Heart left ventricle (tissue), 16 donors: Measurements from ENCODE around the gene FUZ. TPM values are rescaled to one million over a fixed set of nuclear protein-coding genes. Genes with fewer than 3 reads are reported as not detected.

ENCODE experiments used
- ATAC-seq, 4 donors: fragments of 200-7000 bp; cut with Tn5 transposase; one replicate each; pipeline ENCODE4 v1.9.1; 2020 to 2022; ENCODE audit warnings: moderate library complexity in 4 of 4, mild to moderate bottlenecking in 3 of 4, moderate number of reproducible peaks in 1 of 4
- DNase-seq, 5 donors: peaks; one replicate each; pipeline ENCODE4 v3.0.0-alpha.2; 2020
- H3K27ac ChIP-seq, 12 donors: fragments of 200-600 bp; sonication (generic) in 4 of 12; one replicate each; pipeline versions ENCODE4 v1.5.0 to v1.8.0; 2016 to 2022; ENCODE audit warnings: mild to moderate bottlenecking in 2 of 12
- H3K27me3 ChIP-seq, 9 donors: fragments of 200-600 bp; sonication (generic) in 2 of 9; one replicate each; pipeline versions ENCODE4 v1.5.1 to v1.8.0; 2016 to 2022; ENCODE audit warnings: mild to moderate bottlenecking in 3 of 9
- H3K36me3 ChIP-seq, 9 donors: fragments of 200-600 bp; sonication (generic) in 2 of 9; one replicate each; pipeline versions ENCODE4 v1.5.0 to v1.8.0; 2018 to 2022; ENCODE audit warnings: mild to moderate bottlenecking in 2 of 9
- H3K4me1 ChIP-seq, 12 donors: fragments of 200-600 bp; sonication (generic) in 4 of 12; one replicate each; pipeline versions ENCODE4 v1.5.0 to v1.8.0; 2016 to 2022; ENCODE audit warnings: mild to moderate bottlenecking in 3 of 12
- H3K4me3 ChIP-seq, 12 donors: fragments of 200-600 bp; sonication (generic) in 4 of 12; one replicate each; pipeline versions ENCODE4 v1.5.0 to v1.8.0; 2017 to 2022; ENCODE audit warnings: mild to moderate bottlenecking in 9 of 12, moderate library complexity in 4 of 12
- H3K9me3 ChIP-seq, 12 donors: fragments of 200-600 bp; sonication (generic) in 4 of 12; one replicate each; pipeline versions ENCODE4 v1.5.0 to v1.8.0; 2016 to 2022; ENCODE audit warnings: mild to moderate bottlenecking in 1 of 12
- POLR2A ChIP-seq, 2 donors: fragments of 450-650 bp; IDR thresholded peaks; one replicate each; pipeline ENCODE4 v1.6.1; 2017; ENCODE audit warnings: antibody characterized with exemption in 2 of 2, mild to moderate bottlenecking in 2 of 2, moderate library complexity in 2 of 2
- WGBS, 4 donors: extraction: QIAGEN DNeasy Blood & Tissue Kit in 2 of 4; methylation state at CpG; one replicate each; pipeline versions ENCODE4 v1.1.5 to v1.1.7; 2013 to 2018; 5-methylcytosine and 5-hydroxymethylcytosine counted together
- intact Hi-C, 10 donors: fragments of 100-400 bp; cut with DNase I; formaldehyde crosslinking; loops; one replicate each; pipeline versions ENCODE4 v1.11.1 to v1.14.2; 2022
- polyA plus RNA-seq, 2 donors: library from polyadenylated mRNA; stranded (reverse); fragments of 200-250 nt; gene quantifications; one replicate each; pipeline ENCODE4 v1.2.3, GENCODE V29; 2013
- total RNA-seq, 9 donors: library from RNA; depleted of rRNA in 2 of 9; stranded (reverse); fragments of >200 nt in 2 of 9; fragmentation: NEBNext Ultra II Directional in 3 of 9; extraction: Animal tissue kit (Norgen Biotek cat#: 25700) in 3 of 9; gene quantifications; one replicate each; pipeline versions ENCODE4 v1.1.0 to v1.2.4, GENCODE V29; 2016 to 2023
- TF ChIP-seq, protein P1 (sequence below), 12 donors: fragments of 200-600 bp; sonication (generic) in 4 of 12; IDR thresholded peaks; one replicate each; pipeline versions ENCODE4 v1.5.0 to v1.8.0; 2018 to 2022; ENCODE audit warnings: antibody characterized with exemption in 12 of 12, mild to moderate bottlenecking in 5 of 12
- donor health status: ischemic (EF 13 %, LVEDD 7.1; RV severe dilation, severe dysfunction).
- donor health status: healthy with polysubstance abuse.
- donor health status: DM: no; HTN: yes; CAD: no.
- donor health status: DM: no; HTN: no; CAD: no.
- donor health status: ischemic (EF 25% LVEDD 6.9; RV normal size, moderate dysfunction).
- donor health status: ischemic (EF 25% LVEDD 5.7; RV mildly dilated, moderate dysfunction).
- donor health status: healthy.
- donor health status: DM: yes; HTN: yes; CAD: no.
- donor health status: ischemic (EF 35%, LVEDD 5.7; RV mildly dilated, moderate dysfunction).
- donor health status: nonischemic (EF 11% LVEDD 7.7; RV severe dilation, severe dysfunction).
- donor health status: DM: yes; HTN: yes; CAD: no.
- donor health status: PGD.
- donor health status: ischemic (EF 29% LVEDD 5.4; RV normal size, mild dysfunction).
- donor health status: nonischemic (EF 23%, LVEDD 6.1; RV moderate dilation, normal function).

FUZ gene
- total and polyA plus RNA-seq, 11 donors, result 12.7 to 29.1 (median 16.2) TPM

DNA sequence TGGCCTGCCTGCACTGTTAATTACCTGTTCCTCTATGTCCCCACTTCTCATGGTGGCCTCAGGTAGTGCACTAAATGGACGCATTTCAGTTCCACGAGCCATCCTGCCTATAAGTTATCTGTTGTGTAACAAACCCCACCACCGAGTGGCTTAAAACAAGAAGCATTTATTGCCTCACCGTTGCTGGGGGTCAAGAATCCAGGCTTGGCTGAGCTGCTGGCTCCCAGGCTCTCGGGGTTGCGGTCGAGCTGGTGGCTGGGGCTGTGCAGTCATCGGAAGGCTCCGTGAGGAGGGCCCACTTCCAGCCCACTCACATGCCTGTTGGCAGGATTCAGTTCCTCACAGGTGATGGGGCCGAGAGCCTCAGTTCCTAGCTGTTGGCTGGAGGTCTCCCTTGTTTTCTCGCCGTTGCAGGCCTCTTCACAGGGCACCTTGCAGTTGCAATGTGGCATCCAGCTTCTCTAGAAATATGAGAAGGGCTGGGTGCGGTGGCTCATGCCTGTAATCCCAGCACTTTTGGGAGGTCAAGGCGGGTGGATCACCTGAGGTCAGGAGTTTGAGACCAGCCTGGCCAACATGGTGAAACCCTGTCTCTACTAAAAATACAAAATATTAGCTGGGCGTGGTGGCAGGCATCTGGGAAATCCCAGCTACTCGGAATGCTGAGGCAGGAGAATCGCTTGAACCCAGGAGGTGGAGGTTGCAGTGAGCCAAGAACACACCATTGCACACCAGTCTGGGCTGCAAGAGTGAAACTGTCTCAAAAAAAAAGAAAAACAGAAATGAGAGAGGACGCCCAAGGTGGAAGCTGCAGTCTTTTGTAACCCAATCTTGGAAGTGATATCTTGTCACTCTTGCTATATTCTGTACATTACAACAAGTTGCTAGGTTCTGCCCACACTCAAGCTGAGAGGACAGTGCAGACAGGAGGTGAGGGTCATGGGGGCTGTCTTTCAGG, 31.3 kb upstream of the FUZ start:
- H3K4me3 ChIP-seq, result no peak overlapping the region
- intact Hi-C loops, result no loop called here
- no peak overlapping the region for H3K27ac ChIP-seq
- WGBS, 4 donors, result 86 to 93% (median 89%) methylated on average over 18 of the region's 18 CpGs
- peaks cover 0 to 7% (median 0%) of the 10 kb centered on the region in 12 donors for H3K9me3 ChIP-seq
- DNase-seq (no peak), ATAC-seq (no peak)
- H3K4me1 ChIP-seq, result peaks cover 0 to 11% (median 0%) of the 10 kb centered on the region in 12 donors
- H3K27me3 ChIP-seq, result no peaks in the 10 kb centered on the region
- H3K36me3 ChIP-seq, result peaks cover 0 to 20% (median 7%) of the 10 kb centered on the region in 9 donors
- TF ChIP-seq, protein P1, sequence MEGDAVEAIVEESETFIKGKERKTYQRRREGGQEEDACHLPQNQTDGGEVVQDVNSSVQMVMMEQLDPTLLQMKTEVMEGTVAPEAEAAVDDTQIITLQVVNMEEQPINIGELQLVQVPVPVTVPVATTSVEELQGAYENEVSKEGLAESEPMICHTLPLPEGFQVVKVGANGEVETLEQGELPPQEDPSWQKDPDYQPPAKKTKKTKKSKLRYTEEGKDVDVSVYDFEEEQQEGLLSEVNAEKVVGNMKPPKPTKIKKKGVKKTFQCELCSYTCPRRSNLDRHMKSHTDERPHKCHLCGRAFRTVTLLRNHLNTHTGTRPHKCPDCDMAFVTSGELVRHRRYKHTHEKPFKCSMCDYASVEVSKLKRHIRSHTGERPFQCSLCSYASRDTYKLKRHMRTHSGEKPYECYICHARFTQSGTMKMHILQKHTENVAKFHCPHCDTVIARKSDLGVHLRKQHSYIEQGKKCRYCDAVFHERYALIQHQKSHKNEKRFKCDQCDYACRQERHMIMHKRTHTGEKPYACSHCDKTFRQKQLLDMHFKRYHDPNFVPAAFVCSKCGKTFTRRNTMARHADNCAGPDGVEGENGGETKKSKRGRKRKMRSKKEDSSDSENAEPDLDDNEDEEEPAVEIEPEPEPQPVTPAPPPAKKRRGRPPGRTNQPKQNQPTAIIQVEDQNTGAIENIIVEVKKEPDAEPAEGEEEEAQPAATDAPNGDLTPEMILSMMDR (IDR thresholded peaks at IDR 0.05), result no peak
- TF ChIP-seq POLR2A (IDR thresholded peaks at IDR 0.05), result no peak

DNA sequence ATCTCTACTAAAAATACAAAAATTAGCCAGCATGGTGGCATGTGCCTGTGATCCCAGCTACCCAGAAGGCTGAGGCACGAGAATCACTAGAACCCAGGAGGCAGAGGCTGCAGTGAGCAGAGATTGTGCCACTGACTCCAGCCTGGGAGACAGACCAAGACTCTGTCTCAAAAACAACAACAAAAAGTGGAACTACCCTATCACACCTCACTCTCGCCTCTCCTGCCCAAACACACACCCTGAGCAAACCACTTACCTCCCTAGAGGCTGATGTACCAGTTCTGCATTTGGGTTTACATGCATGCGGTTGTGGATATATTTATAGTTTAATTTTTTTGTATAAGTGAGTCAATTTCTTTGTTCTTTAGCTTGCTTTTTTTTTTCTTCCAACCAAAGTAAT, 30.2 kb upstream of the FUZ start:
- ATAC-seq, result no peak
- Histone ChIP-seq H3K36me3 (peaks cover 0 to 30% (median 19%) of the 10 kb centered on the region in 9 donors), H3K27ac (no peak overlapping the region), H3K4me3 (no peak overlapping the region), H3K4me1 (peaks cover 0 to 3% (median 0%) of the 10 kb centered on the region in 12 donors), H3K27me3 (no peaks in the 10 kb centered on the region), H3K9me3 (no peaks in the 10 kb centered on the region)
- TF ChIP-seq, protein P1 (IDR thresholded peaks at IDR 0.05), result no peak
- no peak for DNase-seq
- whole genome bisulfite sequencing, 4 donors, result 89 to 92% (median 91%) methylated on average over 3 of the region's 3 CpGs
- intact Hi-C loops, result no loop called here

DNA sequence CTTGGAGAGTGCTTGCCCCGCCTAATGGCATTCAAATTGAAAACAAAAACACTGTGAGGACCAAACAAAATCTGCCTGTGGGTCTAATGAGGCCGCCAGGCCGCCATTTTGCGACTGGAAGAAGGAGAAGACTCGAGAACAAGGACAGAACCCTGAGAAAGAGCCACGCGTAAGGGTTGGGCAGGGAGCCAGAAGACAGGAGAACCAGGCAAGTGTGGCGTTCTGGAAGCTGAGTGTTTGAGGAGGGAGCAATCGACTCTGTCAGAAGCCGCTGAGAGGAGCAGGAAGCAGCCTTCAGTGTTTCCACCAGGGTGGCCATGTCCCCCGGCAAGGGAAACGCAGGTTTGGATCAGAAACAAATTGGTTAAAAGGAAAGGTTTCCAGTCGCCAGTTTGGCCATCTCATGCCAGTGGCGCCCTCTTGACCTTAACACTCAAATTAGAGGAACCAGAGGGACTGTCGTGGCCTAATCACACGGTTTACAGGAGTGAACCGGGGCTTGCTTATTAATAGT, 27.7 kb upstream of the FUZ start:
- no peaks in the 10 kb centered on the region for H3K4me1 ChIP-seq
- WGBS, 4 donors, result 80 to 83% (median 81%) methylated on average over 17 of the region's 17 CpGs
- no peak overlapping the region for H3K4me3 ChIP-seq
- H3K9me3 ChIP-seq, result no peaks in the 10 kb centered on the region
- no peak overlapping the region for H3K27ac ChIP-seq
- peaks cover 0 to 54% (median 43%) of the 10 kb centered on the region in 9 donors for H3K36me3 ChIP-seq
- ATAC-seq (no peak), DNase-seq (no peak)
- no peaks in the 10 kb centered on the region for H3K27me3 ChIP-seq
- TF ChIP-seq POLR2A (IDR thresholded peaks at IDR 0.05), result no peak
- TF ChIP-seq, protein P1 (IDR thresholded peaks at IDR 0.05), result no peak
- intact Hi-C loops, result no loop called here

DNA sequence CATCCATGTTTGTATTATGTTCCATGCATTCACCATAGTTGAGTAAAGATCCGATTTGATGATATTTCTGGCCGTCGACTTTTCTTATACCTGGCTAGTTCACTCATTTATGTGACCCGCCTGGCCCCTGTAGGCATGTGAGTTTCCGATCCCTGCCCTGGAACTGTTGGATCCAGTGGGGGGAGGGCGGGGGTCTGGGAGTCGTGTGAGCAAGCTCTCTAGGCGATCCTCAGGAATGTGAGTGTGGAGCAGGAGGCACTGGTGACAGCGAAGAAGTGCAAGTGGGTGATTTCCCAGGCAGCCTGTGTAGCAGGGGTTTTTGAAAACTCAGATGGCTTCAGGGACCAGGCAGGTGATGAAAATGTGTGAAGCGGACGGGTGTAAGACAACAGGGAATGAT, 27.2 kb upstream of the FUZ start:
- peaks cover 3 to 59% (median 47%) of the 10 kb centered on the region in 9 donors for H3K36me3 ChIP-seq
- TF ChIP-seq, protein P1 (IDR thresholded peaks at IDR 0.05), result no peak
- no peak for TF ChIP-seq POLR2A (IDR thresholded peaks at IDR 0.05)
- intact Hi-C loops, result no loop called here
- H3K4me3 ChIP-seq, result no peak overlapping the region
- no peaks in the 10 kb centered on the region for H3K4me1 ChIP-seq
- H3K9me3 ChIP-seq, result no peaks in the 10 kb centered on the region
- no peaks in the 10 kb centered on the region for H3K27me3 ChIP-seq
- no peak overlapping the region for H3K27ac ChIP-seq
- 78 to 90% (median 83%) methylated on average over 11 of the region's 11 CpGs for WGBS, 4 donors
- no peak for ATAC-seq
- DNase-seq, result no peak
